ENCODE data around the gene C11orf54.
"Not testable (repeated sequence)": the region's sequence is repeated elsewhere in the genome, so short reads cannot be mapped to it uniquely, and the experiment has no call there.

C11orf54 gene

DNA sequence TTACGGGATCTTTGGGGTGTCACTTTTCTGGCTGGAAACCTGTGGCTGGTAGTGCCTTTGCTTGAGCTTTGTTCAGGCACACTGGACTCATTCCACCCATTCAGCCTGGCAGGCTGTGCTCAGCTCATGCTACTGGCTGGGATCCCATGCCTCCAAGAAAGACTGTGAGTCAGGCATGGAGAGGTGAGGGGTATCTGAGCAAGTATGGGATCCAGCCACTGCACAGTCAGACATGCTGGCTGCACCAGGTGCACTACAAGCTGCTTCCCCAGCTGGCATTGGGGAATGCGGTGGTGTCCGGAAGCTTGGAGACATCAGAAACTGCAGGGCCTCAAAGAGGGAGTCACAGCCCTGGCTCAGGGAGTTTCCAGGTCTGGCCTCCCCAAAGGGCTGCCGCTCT lies 30.7 kb downstream of the C11orf54 start:
- DNase-seq = no peak

DNA sequence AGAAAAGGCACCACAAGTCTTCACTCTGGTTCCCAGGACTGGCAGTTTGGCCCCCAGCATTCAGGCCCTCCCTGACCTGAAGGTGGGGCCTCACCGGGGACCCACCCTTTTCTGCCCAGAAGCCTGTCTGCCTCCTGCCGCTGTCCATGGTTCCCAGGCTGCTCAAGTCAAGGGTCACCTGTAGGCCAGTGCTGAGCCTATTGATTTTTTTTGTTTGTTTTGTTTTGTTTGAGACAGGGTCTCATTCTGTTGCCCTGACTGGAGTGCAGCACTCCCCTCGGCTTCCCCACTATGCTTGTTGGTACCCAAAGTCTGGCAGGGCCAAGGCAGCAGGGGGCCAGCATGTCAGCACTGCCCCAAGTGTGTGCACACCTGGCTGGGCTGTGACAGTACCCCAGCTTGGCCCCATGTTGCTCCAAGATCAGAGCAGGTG lies 31.6 kb downstream of the C11orf54 start:
- DNase-seq = no peak

DNA sequence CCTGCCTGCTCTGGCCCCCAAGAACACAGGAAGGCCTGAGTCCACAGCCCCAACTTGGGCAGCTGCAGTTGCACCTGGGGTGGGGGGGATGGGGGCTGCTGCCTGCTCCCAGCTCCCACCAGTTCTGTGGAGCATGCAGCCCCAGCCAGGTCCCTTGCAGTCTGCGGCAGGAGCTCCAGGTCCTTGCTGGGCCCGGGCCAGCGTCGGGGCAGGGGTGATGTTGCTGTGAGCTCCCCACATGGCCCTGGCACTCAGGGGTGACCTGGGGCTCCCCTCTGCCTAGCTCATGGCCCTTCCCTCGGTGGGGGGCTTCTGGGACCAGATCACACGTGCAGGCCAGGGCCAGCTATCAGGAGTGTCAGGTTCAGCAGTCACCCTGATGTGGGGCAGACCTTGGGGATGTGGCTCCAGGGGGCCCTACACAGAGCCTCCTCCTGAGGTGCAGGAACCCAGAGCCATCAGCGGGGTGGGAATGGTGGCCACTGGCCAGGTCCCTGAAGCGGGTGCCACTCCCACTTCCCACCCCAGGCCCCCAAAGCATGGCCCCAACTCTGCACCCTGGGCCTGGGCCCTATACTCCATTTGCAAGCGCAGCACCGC lies 32.2 kb downstream of the C11orf54 start:
- no peak for DNase-seq

DNA sequence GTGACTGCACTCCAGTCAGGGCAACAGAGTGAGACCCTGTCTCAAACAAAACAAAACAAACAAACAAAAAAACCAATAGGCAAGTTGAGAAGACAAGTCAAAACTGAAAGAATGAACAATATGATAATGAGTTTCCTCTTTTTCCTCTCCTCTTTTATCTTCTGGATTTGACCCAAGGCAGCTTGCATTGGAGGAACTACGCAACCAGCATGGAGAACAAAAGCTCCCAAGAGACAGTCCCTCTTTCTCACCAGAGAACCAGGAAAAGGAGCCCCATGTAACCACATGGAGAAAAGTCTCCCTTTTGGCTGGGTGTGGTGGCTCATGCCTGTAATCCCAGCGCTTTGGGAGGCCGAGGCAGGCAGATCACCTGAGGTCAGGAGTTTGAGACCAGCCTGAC lies 33.1 kb downstream of the C11orf54 start:
- not testable (repeated sequence) for DNase-seq

DNA sequence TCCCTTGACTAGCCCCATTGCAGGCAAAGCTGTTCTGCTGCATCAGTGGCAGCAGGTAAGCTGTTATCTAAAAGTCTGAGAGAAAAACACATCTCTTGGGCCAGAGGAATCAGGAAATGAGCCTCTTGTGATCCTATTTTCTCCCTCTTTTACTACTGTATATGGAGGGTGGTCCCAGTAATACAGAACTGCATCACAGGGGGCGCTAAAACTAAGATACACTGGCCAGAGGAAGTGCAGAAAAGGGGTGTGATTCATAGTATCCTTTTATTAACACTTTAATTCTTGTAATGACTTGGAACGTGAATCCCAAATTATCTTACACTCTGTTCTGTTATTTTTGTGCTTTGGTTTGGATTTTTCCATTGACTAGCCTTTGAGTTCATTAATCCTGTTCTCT lies 33.8 kb downstream of the C11orf54 start:
- DNase-seq = no peak

DNA sequence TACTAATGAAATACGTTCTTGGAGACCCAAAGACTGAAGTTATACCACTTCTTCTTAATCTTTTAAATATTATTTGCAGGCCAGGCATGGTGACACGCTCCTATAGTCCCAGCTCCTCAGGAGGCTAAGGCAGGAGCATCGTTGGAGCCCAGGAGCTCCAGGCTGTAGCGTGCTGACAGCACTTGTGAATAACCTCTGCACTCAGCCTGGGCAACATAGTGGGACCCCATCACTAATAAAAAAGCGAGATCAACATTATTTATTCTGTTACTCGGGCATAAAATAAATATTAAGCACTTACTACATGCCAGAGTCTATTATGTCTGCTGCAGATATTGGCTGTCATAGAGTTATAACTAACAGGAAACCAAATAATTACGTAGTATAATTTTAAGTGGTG lies 41.9 kb downstream of the C11orf54 start:
- DNase-seq = no peak

DNA sequence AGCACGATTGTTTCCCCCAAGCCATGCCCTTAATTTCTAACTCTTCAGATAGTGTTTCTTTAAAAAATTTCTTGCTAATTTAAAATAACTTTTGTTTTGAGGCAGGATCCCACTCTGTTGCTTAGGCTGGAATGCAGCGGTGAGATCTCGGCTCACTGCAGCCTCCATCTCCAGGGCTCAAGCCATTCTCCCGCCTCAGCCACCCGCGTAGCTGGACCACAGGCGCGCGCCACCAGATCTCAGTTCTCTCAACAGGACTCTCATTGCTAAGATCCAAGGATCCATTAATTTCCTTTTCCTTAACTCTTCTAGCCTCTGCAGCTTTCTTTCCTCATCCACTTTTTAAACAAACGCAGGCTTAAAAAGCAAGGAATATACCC lies 42.3 kb downstream of the C11orf54 start:
- DNase-seq = no peak

DNA sequence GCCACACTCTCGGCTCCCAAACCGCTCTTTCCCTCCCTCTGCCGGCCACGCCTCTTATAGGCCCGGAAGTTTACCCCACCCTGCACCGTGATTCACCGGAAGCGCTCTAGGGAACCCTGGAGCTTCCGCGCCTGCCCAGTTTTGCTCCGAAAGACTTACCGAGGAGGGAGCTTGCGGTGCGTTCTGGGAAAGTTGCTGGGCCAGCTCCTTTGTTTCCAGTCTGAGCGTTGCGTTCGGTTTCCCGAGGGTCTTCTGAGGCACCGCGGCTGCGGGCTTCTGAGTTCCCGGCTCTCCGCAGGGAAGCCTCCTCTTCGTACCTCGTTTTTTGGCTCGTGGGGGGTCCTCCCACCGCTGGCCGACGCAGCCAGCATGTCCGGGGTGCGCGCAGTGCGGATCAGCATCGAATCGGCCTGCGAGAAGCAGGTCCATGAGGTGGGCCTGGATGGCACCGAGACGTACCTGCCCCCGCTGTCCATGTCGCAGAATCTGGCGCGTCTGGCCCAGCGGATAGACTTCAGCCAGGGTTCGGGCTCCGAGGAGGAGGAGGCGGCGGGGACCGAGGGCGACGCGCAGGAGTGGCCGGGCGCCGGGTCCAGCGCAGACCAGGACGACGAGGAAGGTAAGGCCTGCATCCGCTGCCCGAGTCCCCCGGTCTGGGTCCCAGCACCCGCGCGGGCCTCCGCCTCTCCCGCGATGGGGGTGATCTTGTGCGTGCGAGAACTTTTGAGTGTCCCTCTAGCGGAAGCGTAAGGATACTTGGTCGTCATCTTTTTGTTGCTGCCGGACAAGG lies 42.9 kb downstream of the C11orf54 start, which contains the start of gene MED17:
TSS of gene MED17 (plus strand) at position 138 of the 790 bp plus-strand sequence. CDS start at position 370, 232 bp downstream.
- peak; percentile 94 for DNase-seq

DNA sequence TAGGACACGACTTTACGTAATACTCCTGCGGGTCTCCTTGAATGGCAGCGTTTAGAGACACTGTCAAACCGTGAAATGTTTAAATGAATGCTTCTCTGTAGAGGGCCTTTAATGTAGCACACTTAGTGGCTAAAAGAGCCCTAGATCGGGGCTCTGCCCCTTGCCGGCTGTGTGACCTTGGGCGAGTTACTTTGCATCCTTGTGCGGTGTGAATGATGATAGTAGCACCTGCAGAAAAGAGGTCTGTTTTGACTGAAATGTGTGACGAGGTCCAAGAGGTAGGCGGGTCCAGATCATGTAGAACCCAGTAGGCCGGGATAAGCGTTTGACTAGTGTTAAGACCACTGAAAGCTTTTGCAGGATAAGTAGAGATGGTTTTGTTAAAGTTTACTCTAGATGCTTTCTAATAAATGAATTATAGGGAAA lies 43.5 kb downstream of the C11orf54 start:
- no peak for DNase-seq

DNA sequence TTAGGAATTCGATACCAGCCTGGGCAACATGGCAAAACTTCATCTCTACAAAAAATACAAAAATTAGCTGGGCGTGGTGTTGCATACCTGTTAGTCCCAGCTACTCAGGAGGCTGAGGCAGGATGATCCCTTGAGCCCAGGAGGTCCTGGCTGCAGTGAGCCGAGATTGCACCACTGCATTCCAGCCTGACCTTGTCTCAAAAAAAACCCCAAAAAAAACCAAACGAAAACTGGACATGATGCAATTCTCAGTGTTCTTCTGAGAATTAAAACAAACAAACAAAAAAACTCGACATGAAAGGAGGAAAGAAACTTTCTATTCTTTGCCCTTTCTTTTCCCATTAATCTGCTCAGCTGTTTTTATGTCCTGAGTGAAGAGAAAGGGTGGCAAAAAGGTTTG lies 50.0 kb downstream of the C11orf54 start:
- DNase-seq = no peak

DNA sequence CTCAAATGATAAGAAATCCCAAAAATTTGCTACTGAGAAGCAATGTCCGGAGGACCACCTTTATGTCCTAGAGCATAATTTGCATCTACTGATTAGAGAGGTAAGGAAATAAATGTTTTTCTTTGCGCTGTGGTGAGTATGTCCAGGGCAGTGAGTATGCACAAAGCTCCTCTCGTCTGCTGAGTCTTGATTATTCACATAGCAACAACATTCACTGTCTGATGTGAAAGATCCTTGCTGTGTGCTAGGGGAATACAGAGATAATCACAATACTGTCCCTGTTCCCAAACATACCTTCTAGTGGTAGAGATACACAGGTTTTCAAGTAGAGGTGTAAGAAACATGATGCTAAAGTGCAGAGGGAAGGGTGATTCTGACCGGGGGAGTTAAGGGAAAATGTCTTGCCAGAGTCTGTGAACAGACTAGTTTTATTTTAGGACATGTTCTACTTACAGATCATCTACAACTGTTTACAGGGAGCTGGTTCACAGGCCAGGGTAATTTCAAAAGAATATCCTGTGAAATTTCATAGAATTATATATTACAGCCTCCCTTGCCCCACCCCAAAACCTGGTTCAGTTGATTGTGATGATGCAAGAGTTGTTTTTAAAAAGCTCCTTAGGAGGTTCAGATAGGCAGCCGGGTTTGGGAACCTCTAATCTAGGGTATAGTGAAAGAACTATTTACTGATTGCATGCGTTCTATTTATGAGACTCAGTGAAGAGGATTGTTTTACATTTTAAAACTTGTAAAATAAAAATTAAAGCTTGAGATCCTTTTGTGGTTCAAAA lies 55.2 kb downstream of the C11orf54 start:
- DNase-seq = no peak

DNA sequence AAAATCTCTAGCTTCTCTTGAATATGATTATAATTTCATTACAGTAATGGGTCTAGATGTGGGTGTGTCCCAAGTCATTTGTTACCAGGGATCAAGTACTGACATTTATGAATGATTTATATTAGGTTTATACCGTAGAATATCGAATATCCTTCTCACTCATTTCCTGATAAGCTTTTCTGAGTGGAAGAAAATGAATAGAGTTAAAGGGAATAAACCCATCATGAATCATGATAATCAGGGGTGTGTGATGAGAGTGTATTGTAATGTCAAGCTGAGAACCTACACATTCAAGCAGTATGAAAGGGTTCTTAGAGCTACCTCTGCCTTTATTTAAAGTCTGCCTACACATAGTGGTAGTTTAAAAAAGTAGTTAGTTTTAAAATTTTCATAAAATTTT lies 59.9 kb downstream of the C11orf54 start:
- no peak for DNase-seq

DNA sequence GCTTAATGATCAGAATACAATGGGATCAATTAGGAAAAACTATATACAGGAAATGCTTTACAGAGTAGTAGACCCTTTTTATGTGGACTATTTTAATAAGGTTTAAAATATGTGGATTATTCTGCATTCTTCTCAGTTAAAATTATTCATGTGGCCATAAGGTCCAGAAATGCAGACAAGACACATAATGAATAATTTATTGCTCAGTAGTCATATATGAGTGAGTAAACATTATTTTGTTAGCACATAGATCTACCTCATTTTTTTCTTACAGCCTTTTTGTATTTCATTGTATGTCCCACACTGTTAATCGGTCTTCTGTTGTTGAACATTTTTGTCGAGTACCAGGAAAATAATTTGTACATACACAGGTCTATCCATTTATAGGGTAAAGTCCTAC lies 63.4 kb downstream of the C11orf54 start:
- no peak for DNase-seq

DNA sequence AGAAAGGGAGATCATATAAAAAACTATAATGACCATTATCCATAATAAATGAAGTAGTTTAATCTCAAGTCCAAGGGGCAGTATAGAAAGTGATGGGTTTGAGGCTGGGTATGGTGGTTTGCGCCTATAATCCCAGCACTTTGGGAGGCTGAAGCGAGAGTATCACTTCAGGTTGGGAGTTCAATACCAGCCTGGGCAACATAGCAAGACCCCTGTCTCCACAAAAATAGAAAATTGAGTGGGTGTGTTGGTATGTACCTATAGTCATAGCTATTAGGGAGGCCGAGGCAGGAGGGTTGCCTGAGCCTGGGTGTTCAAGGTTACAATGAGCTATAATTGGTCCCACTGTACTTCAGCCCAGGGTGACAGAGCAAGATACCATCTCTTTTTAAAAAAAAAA lies 66.5 kb downstream of the C11orf54 start:
- no peak for DNase-seq

DNA sequence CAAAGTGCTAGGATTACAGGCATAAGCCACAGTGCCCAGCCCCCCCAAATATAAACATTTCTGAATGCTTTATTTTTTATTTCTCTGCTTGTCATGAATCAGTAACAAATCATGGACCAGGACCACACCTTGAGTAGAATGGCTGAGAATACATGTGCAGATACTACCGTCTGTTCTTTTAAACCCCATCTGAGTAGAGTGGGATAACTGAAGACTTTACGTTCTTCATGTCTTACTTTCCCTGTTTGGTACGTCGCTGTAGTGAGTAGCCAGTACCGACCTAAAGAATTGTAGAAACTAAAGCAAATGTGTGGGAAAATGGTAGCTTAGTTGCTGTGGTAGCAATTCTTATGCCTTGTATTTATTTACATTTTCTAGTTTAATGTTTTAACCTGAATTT lies 72.5 kb downstream of the C11orf54 start:
- DNase-seq = no peak
